PC-9 (cell line): ENCODE data around the gene SYT8.

ENCODE experiments used
- EZH2 ChIP-seq: fragments of 200-600 bp; sonication (generic); IDR thresholded peaks from 2 replicates; pipeline ENCODE4 v1.8.0; 2017; ENCODE audit warnings: antibody characterized with exemption, low read depth
- TF ChIP-seq, protein P1 (sequence below): fragments of 200-600 bp; sonication (generic); conservative IDR thresholded peaks from 2 replicates; pipeline ENCODE4 v1.6.1; 2017; ENCODE audit warnings: mixed run types, antibody characterized with exemption, mild to moderate bottlenecking, moderate library complexity

DNA sequence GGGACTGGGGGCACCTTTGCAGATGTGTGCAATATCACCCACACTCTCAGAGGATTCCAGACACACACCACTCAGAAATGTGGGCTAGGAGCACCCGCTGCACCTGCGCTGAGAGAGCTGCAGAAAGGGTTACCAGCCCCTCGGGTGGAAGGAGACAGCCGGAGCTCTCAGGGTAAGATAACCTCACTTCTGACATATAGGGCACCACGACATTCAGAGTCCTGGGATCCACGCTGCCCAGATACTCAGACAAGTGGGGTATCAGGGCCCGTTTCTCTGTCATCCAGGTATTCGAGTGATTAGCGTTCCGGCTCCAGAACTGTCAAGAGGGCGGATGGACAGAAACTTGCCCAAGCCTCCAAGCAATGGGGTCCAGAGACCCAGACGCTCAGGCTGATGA lies 6.2 kb upstream of the SYT8 start:
- no peak for TF ChIP-seq EZH2
- TF ChIP-seq, protein P1, sequence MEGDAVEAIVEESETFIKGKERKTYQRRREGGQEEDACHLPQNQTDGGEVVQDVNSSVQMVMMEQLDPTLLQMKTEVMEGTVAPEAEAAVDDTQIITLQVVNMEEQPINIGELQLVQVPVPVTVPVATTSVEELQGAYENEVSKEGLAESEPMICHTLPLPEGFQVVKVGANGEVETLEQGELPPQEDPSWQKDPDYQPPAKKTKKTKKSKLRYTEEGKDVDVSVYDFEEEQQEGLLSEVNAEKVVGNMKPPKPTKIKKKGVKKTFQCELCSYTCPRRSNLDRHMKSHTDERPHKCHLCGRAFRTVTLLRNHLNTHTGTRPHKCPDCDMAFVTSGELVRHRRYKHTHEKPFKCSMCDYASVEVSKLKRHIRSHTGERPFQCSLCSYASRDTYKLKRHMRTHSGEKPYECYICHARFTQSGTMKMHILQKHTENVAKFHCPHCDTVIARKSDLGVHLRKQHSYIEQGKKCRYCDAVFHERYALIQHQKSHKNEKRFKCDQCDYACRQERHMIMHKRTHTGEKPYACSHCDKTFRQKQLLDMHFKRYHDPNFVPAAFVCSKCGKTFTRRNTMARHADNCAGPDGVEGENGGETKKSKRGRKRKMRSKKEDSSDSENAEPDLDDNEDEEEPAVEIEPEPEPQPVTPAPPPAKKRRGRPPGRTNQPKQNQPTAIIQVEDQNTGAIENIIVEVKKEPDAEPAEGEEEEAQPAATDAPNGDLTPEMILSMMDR = no peak
